ENCODE data around the gene FXYD1.

GRCh38 chr19:35162471-35163326, 24.1 kb downstream of the FXYD1 start:
- TF ChIP-seq POLR2A (IDR thresholded peaks at IDR 0.05; ENCODE audit: low read length) (no peak), GATA1 (IDR thresholded peaks at IDR 0.05; ENCODE audit: low read depth, low read length) (no peak)
